ENCODE measurements around the gene ZNF219.

Gene ZNF219

GRCh38 chr14:21103710-21104447 is 5.4 kb upstream of the ZNF219 start:
- in situ Hi-C loops (cut with MboI; ENCODE audit: low sequenced_read_pairs, unreplicated experiment): no loop called here
- TF ChIP-seq, protein P1, sequence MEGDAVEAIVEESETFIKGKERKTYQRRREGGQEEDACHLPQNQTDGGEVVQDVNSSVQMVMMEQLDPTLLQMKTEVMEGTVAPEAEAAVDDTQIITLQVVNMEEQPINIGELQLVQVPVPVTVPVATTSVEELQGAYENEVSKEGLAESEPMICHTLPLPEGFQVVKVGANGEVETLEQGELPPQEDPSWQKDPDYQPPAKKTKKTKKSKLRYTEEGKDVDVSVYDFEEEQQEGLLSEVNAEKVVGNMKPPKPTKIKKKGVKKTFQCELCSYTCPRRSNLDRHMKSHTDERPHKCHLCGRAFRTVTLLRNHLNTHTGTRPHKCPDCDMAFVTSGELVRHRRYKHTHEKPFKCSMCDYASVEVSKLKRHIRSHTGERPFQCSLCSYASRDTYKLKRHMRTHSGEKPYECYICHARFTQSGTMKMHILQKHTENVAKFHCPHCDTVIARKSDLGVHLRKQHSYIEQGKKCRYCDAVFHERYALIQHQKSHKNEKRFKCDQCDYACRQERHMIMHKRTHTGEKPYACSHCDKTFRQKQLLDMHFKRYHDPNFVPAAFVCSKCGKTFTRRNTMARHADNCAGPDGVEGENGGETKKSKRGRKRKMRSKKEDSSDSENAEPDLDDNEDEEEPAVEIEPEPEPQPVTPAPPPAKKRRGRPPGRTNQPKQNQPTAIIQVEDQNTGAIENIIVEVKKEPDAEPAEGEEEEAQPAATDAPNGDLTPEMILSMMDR (IDR thresholded peaks at IDR 0.05; ENCODE audit: borderline replicate concordance, control extremely low read depth, extremely low read depth, insufficient read depth, missing control alignments): peak; percentile 65
- DNase-seq (ENCODE audit: low spot score): peak; percentile 93

DNA sequence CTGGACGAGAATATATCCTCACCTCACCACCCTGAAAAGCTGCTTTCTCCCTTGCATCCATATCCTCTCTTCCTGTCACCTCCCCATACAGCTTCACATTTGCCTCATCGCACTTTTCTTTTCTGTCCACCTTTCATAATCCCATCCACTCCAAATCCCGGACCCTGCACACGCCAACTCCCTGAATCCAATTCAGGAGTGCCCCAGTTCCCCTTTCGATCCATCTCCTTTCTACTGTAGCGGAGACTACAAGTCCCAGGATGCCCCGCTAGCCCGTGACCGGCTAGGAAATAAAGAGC is 4.9 kb upstream of the ZNF219 start:
- in situ Hi-C loops (cut with MboI; ENCODE audit: low sequenced_read_pairs, unreplicated experiment): no loop called here
- TF ChIP-seq, protein P1 (IDR thresholded peaks at IDR 0.05; ENCODE audit: borderline replicate concordance, control extremely low read depth, extremely low read depth, insufficient read depth, missing control alignments): no peak
- DNase-seq (ENCODE audit: low spot score): no peak

GRCh38 chr14:21102521-21103410 is 4.3 kb upstream of the ZNF219 start:
- in situ Hi-C loops (cut with MboI; ENCODE audit: low sequenced_read_pairs, unreplicated experiment): no loop called here
- TF ChIP-seq, protein P1 (IDR thresholded peaks at IDR 0.05; ENCODE audit: borderline replicate concordance, control extremely low read depth, extremely low read depth, insufficient read depth, missing control alignments): no peak
- no peak for DNase-seq (ENCODE audit: low spot score)

- no peak for DNase-seq (ENCODE audit: low spot score)
- TF ChIP-seq, protein P1 (IDR thresholded peaks at IDR 0.05; ENCODE audit: borderline replicate concordance, control extremely low read depth, extremely low read depth, insufficient read depth, missing control alignments): no peak
- in situ Hi-C loops (cut with MboI; ENCODE audit: low sequenced_read_pairs, unreplicated experiment): no loop called here
Measured at GRCh38 chr14:21101802-21102413, 3.5 kb upstream of the ZNF219 start.

GRCh38 chr14:21100931-21101330 is 2.5 kb upstream of the ZNF219 start, which contains the start of gene TMEM253:
Gene TMEM253 (plus strand): TSS chr14:21101066. CDS start chr14:21101344, 278 bp downstream.
- in situ Hi-C loops (cut with MboI; ENCODE audit: low sequenced_read_pairs, unreplicated experiment): no loop called here
- TF ChIP-seq, protein P1 (IDR thresholded peaks at IDR 0.05; ENCODE audit: borderline replicate concordance, control extremely low read depth, extremely low read depth, insufficient read depth, missing control alignments): no peak

GRCh38 chr14:21099596-21099985 is 1.1 kb upstream of the ZNF219 start:
- in situ Hi-C loops (cut with MboI; ENCODE audit: low sequenced_read_pairs, unreplicated experiment): loop anchor here (10.0 kb wide), 1 partner anchor 85 kb away; no protein-coding TSS in a partner anchor
- DNase-seq (ENCODE audit: low spot score): no peak
- TF ChIP-seq, protein P1 (IDR thresholded peaks at IDR 0.05; ENCODE audit: borderline replicate concordance, control extremely low read depth, extremely low read depth, insufficient read depth, missing control alignments): no peak

More at GRCh38 chr14:21100931-21101330, 2.5 kb upstream of the ZNF219 start, which contains the start of gene TMEM253:
- DNase-seq (ENCODE audit: low spot score): no peak

All from GM13976 (cell line).